Trophoblast cell (in vitro differentiated cells and primary cell): ENCODE measurements around the gene SQSTM1.

Experiments used
- DNase-seq, 2 donors: peaks; one replicate each; pipeline ENCODE4 v3.0.0-alpha.2; 2016
- H2AFZ ChIP-seq: 2 replicates; pipeline ENCODE4 v1.6.1; 2013; ENCODE audit warnings: low read length, moderate library complexity, mild to moderate bottlenecking; ENCODE audit not compliant: insufficient read depth, poor library complexity
- H2AK5ac ChIP-seq: 2 replicates; pipeline ENCODE4 v1.6.1; 2013; ENCODE audit warnings: mild to moderate bottlenecking, low read length
- H2BK120ac ChIP-seq: 2 replicates; pipeline ENCODE4 v1.6.1; 2013; ENCODE audit warnings: low read length, mild to moderate bottlenecking, moderate library complexity; ENCODE audit not compliant: insufficient read depth, poor library complexity
- H2BK12ac ChIP-seq: 2 replicates; pipeline ENCODE4 v1.6.1; 2013; ENCODE audit warnings: mild to moderate bottlenecking, low read length, moderate library complexity
- H2BK5ac ChIP-seq: 2 replicates; pipeline ENCODE4 v1.6.1; 2013; ENCODE audit warnings: low read length, low read depth, moderate library complexity, mild to moderate bottlenecking; ENCODE audit not compliant: poor library complexity
- H3K14ac ChIP-seq: 2 replicates; pipeline ENCODE4 v1.6.1; 2013; ENCODE audit warnings: mild to moderate bottlenecking, low read length
- H3K18ac ChIP-seq: 2 replicates; pipeline ENCODE4 v1.6.1; 2013; ENCODE audit warnings: mild to moderate bottlenecking, low read length
- H3K23ac ChIP-seq: 2 replicates; pipeline ENCODE4 v1.6.1; 2013; ENCODE audit warnings: low read length
- H3K27ac ChIP-seq: 2 replicates; pipeline ENCODE4 v1.5.1; 2013; ENCODE audit warnings: low read depth, mild to moderate bottlenecking, inconsistent platforms, low read length, moderate library complexity
- H3K27me3 ChIP-seq: 2 replicates; pipeline ENCODE4 v1.6.1; 2013; ENCODE audit warnings: inconsistent platforms, mild to moderate bottlenecking, low read length, moderate library complexity; ENCODE audit not compliant: insufficient read depth
- H3K36me3 ChIP-seq, 2 experiments: 1 replicate in 1 of 2; 2 replicates in 1 of 2; pipeline ENCODE4 v1.6.1; 2013; ENCODE audit warnings: low read length in 2 of 2, mild to moderate bottlenecking in 2 of 2, moderate library complexity in 1 of 2; ENCODE audit not compliant: insufficient read depth in 2 of 2, control insufficient read depth in 1 of 2
- H3K4ac ChIP-seq: 2 replicates; pipeline ENCODE4 v1.6.1; 2013; ENCODE audit warnings: low read depth, mild to moderate bottlenecking, low read length, moderate library complexity
- H3K4me1 ChIP-seq, 2 experiments: 1 replicate in 1 of 2; 2 replicates in 1 of 2; pipeline ENCODE4 v1.6.1; 2013; ENCODE audit warnings: low read length in 2 of 2, mild to moderate bottlenecking in 2 of 2, moderate library complexity in 1 of 2; ENCODE audit not compliant: insufficient read depth in 2 of 2, control insufficient read depth in 1 of 2
- H3K4me2 ChIP-seq: 2 replicates; pipeline ENCODE4 v1.6.1; 2013; ENCODE audit warnings: inconsistent platforms, mild to moderate bottlenecking, low read length, moderate library complexity
- H3K4me3 ChIP-seq: 2 replicates; pipeline ENCODE4 v1.5.1; 2013; ENCODE audit warnings: mild to moderate bottlenecking, low read depth, low read length, inconsistent platforms
- H3K79me1 ChIP-seq: one replicate; pipeline ENCODE4 v1.6.1; 2013; ENCODE audit warnings: low read length
- H3K79me2 ChIP-seq: 2 replicates; pipeline ENCODE4 v1.6.1; 2013; ENCODE audit warnings: low read length, mild to moderate bottlenecking; ENCODE audit not compliant: control insufficient read depth, insufficient read depth, poor library complexity
- H3K9ac ChIP-seq: 2 replicates; pipeline ENCODE4 v1.6.1; 2013; ENCODE audit warnings: mild to moderate bottlenecking, low read length
- H3K9me3 ChIP-seq: 2 replicates; pipeline ENCODE4 v1.6.1; 2013; ENCODE audit warnings: low read depth, mild to moderate bottlenecking, control low read depth, inconsistent platforms, low read length; ENCODE audit not compliant: insufficient read depth
- H4K12ac ChIP-seq: 2 replicates; pipeline ENCODE4 v1.6.1; 2013; ENCODE audit warnings: low read depth, mild to moderate bottlenecking, low read length, moderate library complexity
- H4K8ac ChIP-seq: 2 replicates; pipeline ENCODE4 v1.6.1; 2013; ENCODE audit warnings: low read depth, mild to moderate bottlenecking, low read length, moderate library complexity
- H4K91ac ChIP-seq: one replicate; pipeline ENCODE4 v1.6.1; 2013; ENCODE audit warnings: low read depth, mild to moderate bottlenecking, low read length, moderate library complexity
- WGBS: extraction: QIAGEN DNeasy Blood & Tissue Kit; methylation state at CpG from one replicate; pipeline ENCODE4 v1.1.7; 2013; ENCODE audit warnings: missing lambda C conversion rate; ENCODE audit not compliant: insufficient read length, insufficient coverage; ENCODE audit errors: extremely low coverage; 5-methylcytosine and 5-hydroxymethylcytosine counted together

Gene SQSTM1

GRCh38 chr5:179865491-179866240 is 45.0 kb downstream of the SQSTM1 start:
- no peak for DNase-seq
- no peak overlapping the region for H2AK5ac ChIP-seq

GRCh38 chr5:179866241-179867078 is 45.8 kb downstream of the SQSTM1 start:
- Histone ChIP-seq H3K79me1 (no peaks in the 10 kb centered on the region), H2BK12ac (no peak overlapping the region), H3K4me2 (no peak overlapping the region), H3K9ac (no peak overlapping the region), H2BK120ac (no peak overlapping the region), H3K4me1 (no peaks in the 10 kb centered on the region), H3K4ac (no peak overlapping the region), H3K18ac (no peak overlapping the region), H2AK5ac (no peak overlapping the region), H2BK5ac (no peak overlapping the region), H4K91ac (no peak overlapping the region), H2AFZ (no peak overlapping the region), H3K27ac (no peak overlapping the region), H3K4me3 (no peak overlapping the region), H3K36me3 (peaks cover 72 to 79% of the 10 kb centered on the region in 2 experiments), H4K8ac (no peak overlapping the region), H3K23ac (no peak overlapping the region), H4K12ac (no peak overlapping the region), H3K14ac (no peak overlapping the region), H3K9me3 (peaks cover 13% of the 10 kb centered on the region), H3K27me3 (no peaks in the 10 kb centered on the region), H3K79me2 (no peaks in the 10 kb centered on the region)
- WGBS = no CpG with 5 or more reads among the region's 21 CpGs
- no peak for DNase-seq

More at GRCh38 chr5:179865491-179866240, 45.0 kb downstream of the SQSTM1 start:
- Histone ChIP-seq H3K36me3 (peaks cover 68 to 74% of the 10 kb centered on the region in 2 experiments), H3K4ac (no peak overlapping the region), H3K79me1 (no peaks in the 10 kb centered on the region), H2BK12ac (no peak overlapping the region), H4K12ac (no peak overlapping the region), H3K14ac (no peak overlapping the region), H2AFZ (no peak overlapping the region), H3K9me3 (peaks cover 13% of the 10 kb centered on the region), H3K23ac (no peak overlapping the region), H3K4me1 (no peaks in the 10 kb centered on the region), H2BK5ac (no peak overlapping the region), H3K4me2 (no peak overlapping the region), H3K9ac (no peak overlapping the region), H3K79me2 (no peaks in the 10 kb centered on the region), H2BK120ac (no peak overlapping the region), H4K91ac (no peak overlapping the region), H3K4me3 (no peak overlapping the region), H3K27ac (no peak overlapping the region), H3K18ac (no peak overlapping the region), H4K8ac (no peak overlapping the region), H3K27me3 (no peaks in the 10 kb centered on the region)
- no CpG with 5 or more reads among the region's 15 CpGs for WGBS

DNA sequence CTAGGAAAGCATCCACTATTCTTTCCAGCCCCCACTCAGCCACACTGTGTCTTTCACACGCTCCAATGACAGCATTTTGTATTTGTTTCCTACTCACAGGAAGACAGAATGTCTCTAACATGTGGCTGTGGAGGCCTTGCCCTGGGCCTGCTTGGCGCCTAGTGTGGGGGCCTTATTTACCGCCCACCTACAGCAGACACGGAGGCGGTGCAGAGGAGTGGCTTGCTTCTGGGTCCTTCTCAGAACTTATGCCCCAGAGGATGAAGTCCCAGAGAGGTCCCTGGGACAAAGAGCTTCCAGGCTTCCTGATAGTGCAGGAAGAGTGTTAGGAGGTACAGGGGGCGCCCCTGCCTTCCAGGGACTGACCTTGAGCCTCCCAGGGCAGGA is 46.4 kb downstream of the SQSTM1 start:
- Histone ChIP-seq H2BK5ac (no peak overlapping the region), H4K8ac (no peak overlapping the region), H3K4ac (no peak overlapping the region), H4K12ac (no peak overlapping the region), H4K91ac (no peak overlapping the region), H3K18ac (no peak overlapping the region), H2AK5ac (no peak overlapping the region), H2BK120ac (no peak overlapping the region), H3K9me3 (peaks cover 13% of the 10 kb centered on the region), H3K4me1 (no peaks in the 10 kb centered on the region), H3K79me1 (no peaks in the 10 kb centered on the region), H2AFZ (no peak overlapping the region), H3K27me3 (no peaks in the 10 kb centered on the region), H3K27ac (no peak overlapping the region), H3K9ac (no peak overlapping the region), H3K36me3 (peaks cover 75 to 82% of the 10 kb centered on the region in 2 experiments), H3K14ac (no peak overlapping the region), H3K4me3 (no peak overlapping the region), H3K4me2 (no peak overlapping the region), H3K79me2 (no peaks in the 10 kb centered on the region), H2BK12ac (no peak overlapping the region), H3K23ac (no peak overlapping the region)
- no CpG with 5 or more reads among the region's 6 CpGs for WGBS
- no peak for DNase-seq

- Histone ChIP-seq H2AFZ (no peak overlapping the region), H3K4me1 (no peaks in the 10 kb centered on the region), H3K9ac (no peak overlapping the region), H3K9me3 (peaks cover 9% of the 10 kb centered on the region), H4K91ac (no peak overlapping the region), H3K23ac (no peak overlapping the region), H3K18ac (no peak overlapping the region), H4K12ac (no peak overlapping the region), H2BK12ac (no peak overlapping the region), H2BK5ac (no peak overlapping the region), H3K36me3 (peaks cover 75 to 82% of the 10 kb centered on the region in 2 experiments), H2AK5ac (no peak overlapping the region), H3K79me2 (no peaks in the 10 kb centered on the region), H3K14ac (no peak overlapping the region), H3K79me1 (no peaks in the 10 kb centered on the region), H3K4me2 (no peak overlapping the region), H3K4me3 (no peak overlapping the region), H4K8ac (no peak overlapping the region), H3K27me3 (no peaks in the 10 kb centered on the region), H3K4ac (no peak overlapping the region), H3K27ac (no peak overlapping the region), H2BK120ac (no peak overlapping the region)
- WGBS = no CpG with 5 or more reads among the region's 11 CpGs
- no peak for DNase-seq
Observed at GRCh38 chr5:179867476-179867875, 46.8 kb downstream of the SQSTM1 start.
